GM23338 (cell line): ENCODE results near the gene BBLN. TPM values are rescaled to one million over a fixed set of nuclear protein-coding genes. Genes with fewer than 3 reads are reported as not detected.
"Not testable (repeated sequence)": the region's sequence is repeated elsewhere in the genome, so short reads cannot be mapped to it uniquely, and the experiment has no call there.

Experiments
- ATAC-seq: fragments of 200-7000 bp; cut with Tn5 transposase; 3 replicates; pipeline ENCODE4 v1.9.1; 2020
- DNase-seq: peaks from one replicate; pipeline ENCODE4 v3.0.0-alpha.2; 2015; ENCODE audit warnings: low spot score
- H2AFZ ChIP-seq: fragments of 200-600 bp; sonication (generic); 2 replicates; pipeline ENCODE4 v1.8.0; 2016; ENCODE audit warnings: antibody characterized with exemption, mild to moderate bottlenecking, moderate library complexity
- H3F3A ChIP-seq: fragments of 200-600 bp; sonication (generic); replicated peaks from 2 replicates; pipeline ENCODE4 v1.8.0; 2017; ENCODE audit warnings: antibody characterized with exemption, mixed run types, low read depth
- H3K27ac ChIP-seq: fragments of 200-600 bp; sonication (generic); 2 replicates; pipeline ENCODE4 v1.6.1; 2016; ENCODE audit warnings: low read depth
- H3K27me3 ChIP-seq: fragments of 200-600 bp; sonication (generic); 2 replicates; pipeline ENCODE4 v1.8.0; 2016; ENCODE audit warnings: mild to moderate bottlenecking, mixed run types, moderate library complexity; ENCODE audit not compliant: insufficient read depth
- H3K36me3 ChIP-seq: fragments of 200-600 bp; sonication (generic); 2 replicates; pipeline ENCODE4 v1.8.0; 2016; ENCODE audit warnings: mild to moderate bottlenecking; ENCODE audit not compliant: insufficient read depth
- H3K4me1 ChIP-seq: fragments of 200-600 bp; sonication (generic); 2 replicates; pipeline ENCODE4 v1.8.0; 2016; ENCODE audit warnings: mild to moderate bottlenecking, moderate library complexity; ENCODE audit not compliant: insufficient read depth
- H3K4me2 ChIP-seq: fragments of 200-600 bp; sonication (generic); 2 replicates; pipeline ENCODE4 v1.7.1; 2017; ENCODE audit warnings: mixed run types
- H3K4me3 ChIP-seq: fragments of 200-600 bp; sonication (generic); 2 replicates; pipeline ENCODE4 v1.6.1; 2016; ENCODE audit warnings: mixed run types
- H3K79me2 ChIP-seq: fragments of 200-600 bp; sonication (generic); replicated peaks from 2 replicates; pipeline ENCODE4 v1.8.0; 2017; ENCODE audit warnings: mild to moderate bottlenecking; ENCODE audit not compliant: insufficient read depth
- H3K9me2 ChIP-seq: fragments of 200-600 bp; sonication (generic); 2 replicates; pipeline ENCODE4 v1.8.0; 2017; ENCODE audit not compliant: insufficient read depth
- H4K20me1 ChIP-seq: fragments of 200-600 bp; sonication (generic); replicated peaks from 2 replicates; pipeline ENCODE4 v1.8.0; 2017; ENCODE audit warnings: mild to moderate bottlenecking; ENCODE audit not compliant: insufficient read depth
- H3K27ac Mint-ChIP-seq: 2 replicates; pipeline ENCODE4 v1.8.0; 2020; ENCODE audit warnings: inconsistent platforms, mild to moderate bottlenecking, moderate library complexity, mixed read lengths
- H3K27me3 Mint-ChIP-seq: 3 replicates; pipeline ENCODE4 v1.8.0; 2022; ENCODE audit warnings: low read depth, mild to moderate bottlenecking, moderate library complexity, mixed read lengths, inconsistent platforms; ENCODE audit not compliant: insufficient read depth, poor library complexity
- H3K36me3 Mint-ChIP-seq: 3 replicates; pipeline ENCODE4 v1.8.0; 2021; ENCODE audit warnings: low read depth, mild to moderate bottlenecking, inconsistent platforms, moderate library complexity, mixed read lengths
- H3K4me1 Mint-ChIP-seq: 3 replicates; pipeline ENCODE4 v1.8.0; 2020; ENCODE audit warnings: mild to moderate bottlenecking, inconsistent platforms, mixed read lengths
- H3K4me3 Mint-ChIP-seq: 3 replicates; pipeline ENCODE4 v1.8.0; 2021; ENCODE audit warnings: moderate library complexity, mild to moderate bottlenecking, inconsistent platforms, mixed read lengths
- H3K9me3 Mint-ChIP-seq: 3 replicates; pipeline ENCODE4 v1.8.0; 2020; ENCODE audit warnings: moderate library complexity, mild to moderate bottlenecking, inconsistent platforms, mixed read lengths
- CREB1 ChIP-seq: fragments of 250-450 bp; sonication (Bioruptor Pico); IDR thresholded peaks from 2 replicates; pipeline ENCODE4 v1.5.0; 2020; ENCODE audit warnings: low read depth, mild to moderate bottlenecking, moderate library complexity
- CTCF ChIP-seq, 2 experiments: fragments of 200-600 bp in 1 of 2; sonication (generic) in 1 of 2; conservative IDR thresholded peaks; 2 replicates each; pipeline versions ENCODE4 v1.5.1 to v1.6.1; 2016 to 2017; ENCODE audit warnings: antibody characterized with exemption in 2 of 2, low read depth in 2 of 2, mild to moderate bottlenecking in 2 of 2, moderate library complexity in 1 of 2
- EZH2 ChIP-seq: fragments of 200-600 bp; sonication (generic); IDR thresholded peaks from one replicate; pipeline ENCODE4 v1.8.0; 2017; ENCODE audit warnings: antibody characterized with exemption, mild to moderate bottlenecking, low read depth; ENCODE audit not compliant: unreplicated experiment
- polyA plus RNA-seq: library from polyadenylated mRNA; unstranded; fragments of >200 nt; fragmentation: Nextera tagmentation; extraction: Ambion mirVana; gene quantifications from 2 replicates; pipeline ENCODE4 v1.2.1, GENCODE V29; 2016
- total RNA-seq: library from RNA; depleted of rRNA; stranded (reverse); fragments of >200 nt; shearing (Covaris generic); gene quantifications from 2 replicates; pipeline ENCODE4 v1.2.3, GENCODE V29; 2014

Gene BBLN
- total and polyA plus RNA-seq, 2 experiments from 2014 or later, result 171 to 246 TPM

- peaks cover 17% of the 10 kb centered on the region for H3K4me1 Mint-ChIP-seq
- no peak overlapping the region for H3K27ac Mint-ChIP-seq
- Histone ChIP-seq H3K4me2 (peak overlapping the region; percentile 98), H3K9me2 (no peaks in the 10 kb centered on the region), H3F3A (peaks cover 5% of the 10 kb centered on the region; the same call in 1 of the 2 replicates), H3K27me3 (no peaks in the 10 kb centered on the region), H3K4me1 (peaks cover 12% of the 10 kb centered on the region; the same call in 1 of the 2 replicates), H3K27ac (no peak overlapping the region), H3K4me3 (peak overlapping the region; percentile 94), H4K20me1 (peaks cover 4% of the 10 kb centered on the region), H3K36me3 (no peaks in the 10 kb centered on the region), H2AFZ (peak overlapping the region; percentile 97), H3K79me2 (peaks cover 25% of the 10 kb centered on the region)
- DNase-seq (no peak), ATAC-seq (no peak)
- TF ChIP-seq EZH2, result no peak
- peaks cover 15% of the 10 kb centered on the region for H3K9me3 Mint-ChIP-seq
- peaks cover 25% of the 10 kb centered on the region for H3K36me3 Mint-ChIP-seq
- peaks cover 24% of the 10 kb centered on the region for H3K27me3 Mint-ChIP-seq
- H3K4me3 Mint-ChIP-seq, result peak overlapping the region; percentile 98
Observed at GRCh38 chr9:128128836-128129590, 31.1 kb upstream of the BBLN start.

- H3K9me2 ChIP-seq, H3K27ac Mint-ChIP-seq, H3K4me3 ChIP-seq, DNase-seq, H2AFZ ChIP-seq, H3K27me3 ChIP-seq, H3K4me2 ChIP-seq, ATAC-seq, H4K20me1 ChIP-seq, H3K36me3 ChIP-seq, H3K27ac ChIP-seq, H3F3A ChIP-seq: not testable (repeated sequence)
- Histone ChIP-seq H3K4me1 (peaks cover 12% of the 10 kb centered on the region; the same call in 1 of the 2 replicates), H3K79me2 (peaks cover 19% of the 10 kb centered on the region)
- Mint-ChIP-seq H3K4me1 (peaks cover 17% of the 10 kb centered on the region), H3K9me3 (peaks cover 15% of the 10 kb centered on the region), H3K27me3 (peaks cover 21% of the 10 kb centered on the region), H3K36me3 (peaks cover 14% of the 10 kb centered on the region), H3K4me3 (peak overlapping the region; percentile 44; the same call in 1 of the 3 replicates)
- TF ChIP-seq CTCF (conservative IDR thresholded peaks at IDR 0.05; ENCODE audit: low read depth in 2 of 2) (peak in 1 of 2 experiments; percentile 40; a peak in 3 of 4 replicates), CREB1 (CRISPR knock-in tag) (peak; percentile 60)
Observed at GRCh38 chr9:128129976-128130590, 30.0 kb upstream of the BBLN start.

- not testable (repeated sequence) for H3K4me3 Mint-ChIP-seq, H3K36me3 ChIP-seq, H3K4me2 ChIP-seq, H4K20me1 ChIP-seq, H3K9me2 ChIP-seq, H3K27ac Mint-ChIP-seq, H3K27ac ChIP-seq, DNase-seq, H3F3A ChIP-seq, H2AFZ ChIP-seq, H3K27me3 ChIP-seq, H3K4me3 ChIP-seq, ATAC-seq
- Histone ChIP-seq H3K4me1 (peaks cover 12% of the 10 kb centered on the region; the same call in 1 of the 2 replicates), H3K79me2 (peaks cover 16% of the 10 kb centered on the region)
- Mint-ChIP-seq H3K36me3 (peaks cover 13% of the 10 kb centered on the region), H3K9me3 (peaks cover 15% of the 10 kb centered on the region), H3K4me1 (peaks cover 13% of the 10 kb centered on the region), H3K27me3 (peaks cover 18% of the 10 kb centered on the region)
Observed at GRCh38 chr9:128130651-128131050, 29.4 kb upstream of the BBLN start.

GRCh38 chr9:128131346-128131745, 28.7 kb upstream of the BBLN start:
- not testable (repeated sequence) for H3K36me3 ChIP-seq, H3K4me1 ChIP-seq, H3K4me3 Mint-ChIP-seq, H3K36me3 Mint-ChIP-seq, H3K27me3 ChIP-seq, DNase-seq, H4K20me1 ChIP-seq, H3F3A ChIP-seq, H2AFZ ChIP-seq, H3K27ac Mint-ChIP-seq, H3K79me2 ChIP-seq, ATAC-seq, H3K9me2 ChIP-seq, H3K4me3 ChIP-seq, H3K4me2 ChIP-seq, H3K4me1 Mint-ChIP-seq, H3K27ac ChIP-seq
- H3K27me3 Mint-ChIP-seq, result peaks cover 18% of the 10 kb centered on the region
- H3K9me3 Mint-ChIP-seq, result peaks cover 15% of the 10 kb centered on the region

- ATAC-seq, DNase-seq, H3F3A ChIP-seq, H2AFZ ChIP-seq, H3K36me3 ChIP-seq, H3K36me3 Mint-ChIP-seq, H3K4me3 ChIP-seq, H4K20me1 ChIP-seq, H3K9me2 ChIP-seq, H3K27ac ChIP-seq, H3K4me1 Mint-ChIP-seq, H3K4me1 ChIP-seq, H3K4me2 ChIP-seq, H3K27me3 ChIP-seq, H3K27ac Mint-ChIP-seq, H3K4me3 Mint-ChIP-seq, H3K79me2 ChIP-seq: not testable (repeated sequence)
- Mint-ChIP-seq H3K9me3 (peaks cover 15% of the 10 kb centered on the region), H3K27me3 (peaks cover 11% of the 10 kb centered on the region)
Observed at GRCh38 chr9:128132139-128132538, 27.9 kb upstream of the BBLN start.
